GM19023 (cell line): ENCODE results near the gene SCN8A.

ENCODE experiments used
- ATAC-seq: cut with Tn5 transposase; IDR thresholded peaks from one replicate; pipeline ENCODE4 v1.9.1; 2021; ENCODE audit warnings: mild to moderate bottlenecking, moderate library complexity; ENCODE audit not compliant: unreplicated experiment

The SCN8A gene

DNA sequence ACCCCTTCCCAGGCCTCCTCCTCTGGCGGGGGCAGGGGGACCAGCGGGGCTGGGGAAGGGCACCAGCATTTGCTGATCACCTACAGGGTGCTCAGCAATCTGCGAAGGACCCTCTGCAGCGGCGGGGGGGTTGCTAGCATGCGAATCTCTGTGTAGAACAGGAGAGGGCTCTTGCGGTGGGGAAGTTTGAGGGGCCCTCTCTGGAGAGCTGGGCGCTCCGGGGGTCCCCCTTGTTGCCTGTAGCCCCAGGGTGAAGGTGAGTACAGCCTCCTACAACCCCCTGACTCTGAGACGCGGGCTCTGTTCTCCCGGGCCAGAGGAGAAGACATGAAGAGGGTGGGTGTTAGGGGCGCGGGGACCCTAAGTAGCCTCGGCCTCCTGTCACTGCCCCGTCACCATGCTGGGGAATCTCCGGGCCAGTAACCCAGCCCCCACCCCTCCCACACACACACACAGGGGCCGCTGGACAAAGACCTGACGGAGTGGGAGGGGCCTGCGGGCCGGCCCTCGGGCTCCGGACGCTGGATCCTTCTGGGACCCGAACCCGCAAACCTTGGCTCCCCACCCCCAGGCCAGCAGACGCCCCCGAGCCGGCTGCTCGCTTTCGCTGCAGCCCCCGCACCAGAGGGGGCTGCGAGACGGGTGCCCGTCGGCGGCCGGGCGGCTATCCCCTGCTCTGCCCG, 256.8 kb downstream of the SCN8A start:
- ATAC-seq = no peak

- ATAC-seq = no peak
Observed at GRCh38 chr12:51848326-51848727, 257.3 kb downstream of the SCN8A start, which contains the start of gene FIGNL2. Gene FIGNL2, minus strand, starts transcription at chr12:51848718. Its CDS starts 26,305 bp downstream, at chr12:51822413.

DNA sequence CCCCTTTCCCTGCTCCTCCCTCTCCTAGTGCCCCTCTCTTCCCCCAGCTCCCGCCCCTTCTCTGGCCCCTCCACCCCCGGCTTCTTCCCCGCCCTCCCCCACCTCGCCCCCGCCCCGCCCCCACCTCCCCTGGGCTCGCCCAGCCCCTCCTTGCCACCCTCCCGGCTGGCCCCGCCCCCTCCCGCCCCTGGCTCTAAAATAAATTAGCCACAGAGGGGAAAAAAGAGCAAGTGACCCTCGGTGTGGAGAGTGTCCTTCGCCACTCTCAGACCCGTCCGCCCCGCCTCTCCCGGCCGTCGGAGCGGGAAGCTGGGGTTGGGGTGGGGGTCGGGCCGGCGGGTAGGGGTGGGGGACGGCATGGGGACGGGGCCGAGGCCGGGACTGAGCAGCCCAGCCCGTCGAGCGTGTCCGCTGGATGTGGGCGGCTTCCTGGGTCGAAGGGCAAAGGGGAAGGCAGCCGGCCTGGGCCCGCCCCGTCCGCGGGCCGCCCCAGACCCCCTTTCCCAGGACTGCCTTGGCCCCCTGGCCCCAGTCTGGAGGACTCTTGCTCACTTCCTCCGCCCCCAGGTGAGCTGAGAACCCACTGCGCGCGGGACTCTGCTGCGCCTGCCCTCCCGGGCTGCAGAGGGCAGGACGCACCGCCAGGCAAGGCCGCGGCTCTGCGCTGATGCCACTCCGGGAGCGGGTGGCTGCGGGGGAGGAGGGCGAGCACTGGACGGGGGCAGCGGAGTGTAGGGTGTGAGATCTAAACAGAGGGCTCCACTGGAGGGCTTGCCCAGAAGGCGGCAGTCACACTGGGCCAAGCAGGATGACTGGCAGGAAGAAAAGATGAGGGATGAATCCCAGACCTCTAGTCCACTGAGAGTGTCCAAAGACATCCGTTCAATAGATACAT, 258.1 kb downstream of the SCN8A start:
- no peak for ATAC-seq

- no peak for ATAC-seq
Observed at GRCh38 chr12:51850081-51850964, 259.3 kb downstream of the SCN8A start.

- ATAC-seq = no peak
Observed at GRCh38 chr12:51850965-51851299, 259.9 kb downstream of the SCN8A start.

GRCh38 chr12:51851413-51852124, 260.5 kb downstream of the SCN8A start:
- no peak for ATAC-seq

DNA sequence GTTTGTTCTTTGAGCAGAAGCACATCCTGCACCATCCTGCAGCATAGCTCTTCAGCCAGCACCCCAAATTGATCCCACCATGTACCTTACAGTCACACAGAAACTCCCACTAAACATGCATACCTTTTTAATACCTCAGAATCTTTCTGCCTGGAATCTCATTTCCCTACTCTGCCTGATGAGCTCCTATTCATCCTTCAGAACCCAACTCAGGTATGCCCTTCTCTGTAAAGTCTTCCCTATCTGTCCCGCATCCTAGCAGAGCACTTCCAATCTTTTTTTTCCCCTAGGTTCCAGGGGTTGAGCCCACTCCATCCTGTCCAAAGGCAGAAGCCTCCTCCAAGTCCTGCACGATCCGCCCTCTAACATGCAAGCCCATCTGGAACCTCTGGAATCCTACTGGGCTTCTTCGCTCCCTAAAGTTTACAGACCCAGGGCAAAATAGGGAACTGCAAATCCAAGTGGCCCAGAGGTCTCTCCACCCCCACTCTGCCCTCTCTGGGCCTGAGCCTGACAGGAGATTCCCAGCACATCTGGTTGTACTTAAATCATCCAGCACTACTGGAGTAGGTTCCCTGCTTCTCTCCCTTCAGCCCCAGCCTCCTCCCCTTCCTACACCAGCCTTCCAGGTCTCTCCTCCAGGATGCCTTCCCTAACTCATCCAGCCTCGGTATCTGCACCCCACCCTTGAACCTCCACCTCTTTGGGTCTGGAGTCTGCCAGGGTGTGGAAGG, 261.5 kb downstream of the SCN8A start:
- no peak for ATAC-seq

- ATAC-seq = no peak
Observed at GRCh38 chr12:51855586-51856428, 264.8 kb downstream of the SCN8A start.

DNA sequence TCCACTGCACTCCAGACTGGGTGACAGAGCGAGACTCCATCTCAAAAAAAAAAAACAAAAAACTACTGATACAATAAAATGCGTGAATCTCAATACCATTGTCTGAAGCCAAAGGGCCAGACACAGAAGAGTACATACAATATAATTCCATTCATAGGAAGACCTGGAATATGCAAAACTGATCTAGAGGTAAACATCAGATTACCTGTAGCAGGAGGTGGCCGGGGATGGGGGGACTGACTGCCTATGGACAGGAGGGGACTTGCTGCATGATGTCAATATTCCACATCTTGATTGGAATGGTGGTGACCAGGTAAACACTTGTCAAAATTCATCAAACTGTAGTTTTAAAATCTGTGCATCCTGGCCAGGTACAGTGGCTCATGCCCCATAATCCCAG, 270.0 kb downstream of the SCN8A start:
- ATAC-seq = no peak
